Measurements from ENCODE around the gene EYA2.
A peak's percentile ranks its signal among the peaks of the same experiment; 100 is the strongest.

Gene EYA2

DNA sequence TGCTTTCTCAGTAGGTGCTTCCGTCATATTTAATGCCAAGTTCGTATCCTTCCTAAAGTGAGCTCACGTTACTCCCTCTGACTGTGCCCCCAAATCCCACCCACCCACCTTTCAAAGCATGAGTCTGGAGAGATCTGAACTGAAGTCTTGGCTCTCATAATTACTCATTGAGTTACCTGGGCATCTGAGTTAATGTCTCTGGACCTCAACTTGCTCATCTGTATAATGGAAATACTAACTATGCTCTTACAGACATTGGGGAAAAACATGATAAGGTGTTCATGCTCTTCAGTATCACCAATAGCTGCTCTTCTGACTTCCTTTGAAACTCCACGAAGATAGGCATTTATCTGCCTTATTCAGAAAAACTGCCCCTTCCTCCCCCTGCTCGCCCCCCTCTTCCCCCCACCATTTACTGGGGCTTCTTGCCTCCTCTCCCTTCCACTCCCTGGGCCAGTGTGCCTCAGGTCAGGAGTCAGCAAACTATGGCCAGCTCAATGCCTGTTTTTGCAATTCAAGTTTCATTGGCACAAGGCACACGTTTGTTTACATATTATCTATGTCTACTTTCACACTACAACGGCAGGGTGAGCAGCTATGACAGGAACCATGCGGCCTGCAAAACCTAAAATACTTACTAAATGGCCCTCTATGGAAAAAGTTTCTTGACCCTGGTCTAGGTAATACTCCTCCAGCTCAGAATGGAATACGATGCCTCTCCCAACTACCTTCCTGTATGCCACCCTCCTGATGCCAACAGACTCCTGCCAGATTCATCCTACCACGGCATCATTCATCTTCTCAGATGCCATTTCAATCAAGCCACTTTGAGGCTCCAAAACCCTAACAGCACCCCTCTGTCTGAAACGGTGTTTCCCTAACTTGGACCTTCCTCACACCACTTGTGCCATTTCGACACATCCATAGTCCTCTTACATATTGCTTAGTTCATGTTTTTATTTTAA is 323.1 kb downstream of the EYA2 start:
- ATAC-seq = no peak
- TF ChIP-seq, protein P1, sequence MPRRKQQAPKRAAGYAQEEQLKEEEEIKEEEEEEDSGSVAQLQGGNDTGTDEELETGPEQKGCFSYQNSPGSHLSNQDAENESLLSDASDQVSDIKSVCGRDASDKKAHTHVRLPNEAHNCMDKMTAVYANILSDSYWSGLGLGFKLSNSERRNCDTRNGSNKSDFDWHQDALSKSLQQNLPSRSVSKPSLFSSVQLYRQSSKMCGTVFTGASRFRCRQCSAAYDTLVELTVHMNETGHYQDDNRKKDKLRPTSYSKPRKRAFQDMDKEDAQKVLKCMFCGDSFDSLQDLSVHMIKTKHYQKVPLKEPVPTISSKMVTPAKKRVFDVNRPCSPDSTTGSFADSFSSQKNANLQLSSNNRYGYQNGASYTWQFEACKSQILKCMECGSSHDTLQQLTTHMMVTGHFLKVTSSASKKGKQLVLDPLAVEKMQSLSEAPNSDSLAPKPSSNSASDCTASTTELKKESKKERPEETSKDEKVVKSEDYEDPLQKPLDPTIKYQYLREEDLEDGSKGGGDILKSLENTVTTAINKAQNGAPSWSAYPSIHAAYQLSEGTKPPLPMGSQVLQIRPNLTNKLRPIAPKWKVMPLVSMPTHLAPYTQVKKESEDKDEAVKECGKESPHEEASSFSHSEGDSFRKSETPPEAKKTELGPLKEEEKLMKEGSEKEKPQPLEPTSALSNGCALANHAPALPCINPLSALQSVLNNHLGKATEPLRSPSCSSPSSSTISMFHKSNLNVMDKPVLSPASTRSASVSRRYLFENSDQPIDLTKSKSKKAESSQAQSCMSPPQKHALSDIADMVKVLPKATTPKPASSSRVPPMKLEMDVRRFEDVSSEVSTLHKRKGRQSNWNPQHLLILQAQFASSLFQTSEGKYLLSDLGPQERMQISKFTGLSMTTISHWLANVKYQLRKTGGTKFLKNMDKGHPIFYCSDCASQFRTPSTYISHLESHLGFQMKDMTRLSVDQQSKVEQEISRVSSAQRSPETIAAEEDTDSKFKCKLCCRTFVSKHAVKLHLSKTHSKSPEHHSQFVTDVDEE (CRISPR knock-in tag; IDR thresholded peaks at IDR 0.05) = no peak
- no peak for TF ChIP-seq ZNF565 (CRISPR knock-in tag; conservative IDR thresholded peaks at IDR 0.05; ENCODE audit: low read depth)
- TF ChIP-seq TOX (CRISPR knock-in tag; IDR thresholded peaks at IDR 0.05; ENCODE audit: borderline replicate concordance) = no peak
- TF ChIP-seq, protein P2, sequence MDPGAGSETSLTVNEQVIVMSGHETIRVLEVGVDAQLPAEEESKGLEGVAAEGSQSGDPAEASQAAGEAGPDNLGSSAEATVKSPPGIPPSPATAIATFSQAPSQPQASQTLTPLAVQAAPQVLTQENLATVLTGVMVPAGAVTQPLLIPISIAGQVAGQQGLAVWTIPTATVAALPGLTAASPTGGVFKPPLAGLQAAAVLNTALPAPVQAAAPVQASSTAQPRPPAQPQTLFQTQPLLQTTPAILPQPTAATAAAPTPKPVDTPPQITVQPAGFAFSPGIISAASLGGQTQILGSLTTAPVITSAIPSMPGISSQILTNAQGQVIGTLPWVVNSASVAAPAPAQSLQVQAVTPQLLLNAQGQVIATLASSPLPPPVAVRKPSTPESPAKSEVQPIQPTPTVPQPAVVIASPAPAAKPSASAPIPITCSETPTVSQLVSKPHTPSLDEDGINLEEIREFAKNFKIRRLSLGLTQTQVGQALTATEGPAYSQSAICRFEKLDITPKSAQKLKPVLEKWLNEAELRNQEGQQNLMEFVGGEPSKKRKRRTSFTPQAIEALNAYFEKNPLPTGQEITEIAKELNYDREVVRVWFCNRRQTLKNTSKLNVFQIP (CRISPR knock-in tag; IDR thresholded peaks at IDR 0.05; ENCODE audit: borderline replicate concordance, low read depth) = no peak

DNA sequence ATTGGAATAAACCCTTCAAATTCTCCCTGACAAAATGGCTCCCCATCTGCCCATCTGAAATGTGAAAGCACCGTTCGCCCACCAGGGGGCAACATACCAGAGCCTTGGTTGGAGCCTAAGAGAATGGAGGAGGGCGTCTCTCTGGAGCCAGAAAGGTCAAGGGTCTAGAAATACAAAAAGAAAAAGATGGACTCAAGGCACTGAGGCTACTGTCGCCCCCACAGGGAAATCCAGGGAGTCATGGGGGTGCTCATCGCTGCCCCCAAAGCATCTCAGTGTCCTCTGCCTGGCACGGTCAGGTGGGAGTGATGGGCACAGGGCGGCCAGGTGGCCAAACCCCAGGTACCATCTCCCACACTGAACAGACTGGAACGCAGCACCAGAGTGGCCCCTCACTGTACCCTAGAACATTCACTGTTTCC is 325.5 kb downstream of the EYA2 start:
- ATAC-seq = peak; percentile 73

DNA sequence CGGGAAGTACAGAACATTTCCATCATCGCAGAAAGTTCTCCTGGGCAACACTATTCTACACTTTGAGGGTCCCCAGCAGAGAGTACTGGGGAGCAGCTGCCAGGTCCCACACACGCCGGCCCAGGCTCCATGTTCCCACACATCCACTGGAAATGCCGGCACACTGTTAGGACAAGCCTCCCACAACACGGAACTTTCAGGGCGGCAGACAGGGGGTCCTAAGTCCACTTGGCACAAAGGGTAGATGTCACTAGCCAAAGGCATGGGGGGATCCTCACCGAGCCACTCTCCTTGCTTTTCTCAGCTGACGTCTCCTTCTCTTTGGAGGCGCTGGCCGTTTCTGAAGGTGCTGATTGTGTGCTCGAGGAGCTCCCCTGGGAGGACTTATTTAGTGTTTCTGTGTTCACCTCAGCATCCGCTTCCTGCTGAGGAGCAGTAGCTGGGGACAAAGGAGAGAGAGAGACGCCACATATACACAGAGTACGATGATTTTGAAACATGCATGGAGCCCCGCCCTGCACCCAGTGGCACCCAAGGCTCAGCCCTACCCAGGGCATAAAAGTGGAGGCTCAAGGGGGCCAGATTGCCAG is 326.5 kb downstream of the EYA2 start:
- TF ChIP-seq ZNF565 (CRISPR knock-in tag; conservative IDR thresholded peaks at IDR 0.05; ENCODE audit: low read depth) = no peak
- TF ChIP-seq ZFP30 (CRISPR knock-in tag; IDR thresholded peaks at IDR 0.05) = no peak
- no peak for TF ChIP-seq GLIS3 (CRISPR knock-in tag; IDR thresholded peaks at IDR 0.05)
- TF ChIP-seq CREB5 (CRISPR knock-in tag; IDR thresholded peaks at IDR 0.05; ENCODE audit: low read depth) = no peak
- TF ChIP-seq, protein P2 (CRISPR knock-in tag; IDR thresholded peaks at IDR 0.05; ENCODE audit: borderline replicate concordance, low read depth) = no peak
- TF ChIP-seq SNAI2 (CRISPR knock-in tag; IDR thresholded peaks at IDR 0.05) = no peak
- no peak for TF ChIP-seq TCF4 (CRISPR knock-in tag; IDR thresholded peaks at IDR 0.05; ENCODE audit: borderline replicate concordance)
- no peak for TF ChIP-seq ESRRG (CRISPR knock-in tag; IDR thresholded peaks at IDR 0.05)
- no peak for ATAC-seq

More for the DNA sequence above, 325.5 kb downstream of the EYA2 start:
- TF ChIP-seq CSRNP3 (CRISPR knock-in tag; IDR thresholded peaks at IDR 0.05) (no peak), ZNF565 (CRISPR knock-in tag; conservative IDR thresholded peaks at IDR 0.05; ENCODE audit: low read depth) (no peak), ZC3H10 (CRISPR knock-in tag; IDR thresholded peaks at IDR 0.05) (no peak), CREB5 (CRISPR knock-in tag; IDR thresholded peaks at IDR 0.05; ENCODE audit: low read depth) (no peak), ESRRG (CRISPR knock-in tag; IDR thresholded peaks at IDR 0.05) (no peak)

- no peak for ATAC-seq
- TF ChIP-seq ZNF565 (CRISPR knock-in tag; conservative IDR thresholded peaks at IDR 0.05; ENCODE audit: low read depth) (no peak), RARB (CRISPR knock-in tag; IDR thresholded peaks at IDR 0.05) (no peak)
Measured at GRCh38 chr20:47222468-47223119, 328.0 kb downstream of the EYA2 start.

Measured in SK-N-SH treated with all-trans-retinoic acid at 6 μM for 48 hours (cell line).